Smooth muscle cell (in vitro differentiated cells): ENCODE measurements around the gene IGFBP5. TPM values are rescaled to one million over a fixed set of nuclear protein-coding genes. Genes with fewer than 3 reads are reported as not detected.

Source experiments
- DNase-seq: peaks from one replicate; lab custom pipeline; 2025; ENCODE audit not compliant: unreplicated experiment; lab: John Stamatoyannopoulos, UW
- H2AFZ ChIP-seq: fragments of 200-600 bp; sonication (generic); 2 replicates; pipeline ENCODE4 v1.6.0; 2016; ENCODE audit warnings: antibody characterized with exemption, low read depth, mild to moderate bottlenecking
- H3F3A ChIP-seq: fragments of 200-600 bp; sonication (generic); 2 replicates; pipeline ENCODE4 v1.6.0; 2017; ENCODE audit warnings: antibody characterized with exemption, low read depth
- H3K27ac ChIP-seq: fragments of 200-600 bp; sonication (generic); 2 replicates; pipeline ENCODE4 v1.5.1; 2016; ENCODE audit warnings: low read depth, mild to moderate bottlenecking
- H3K27me3 ChIP-seq: fragments of 200-600 bp; sonication (generic); 2 replicates; pipeline ENCODE4 v1.6.1; 2016; ENCODE audit warnings: low read depth, mild to moderate bottlenecking
- H3K36me3 ChIP-seq: fragments of 200-600 bp; sonication (generic); 2 replicates; pipeline ENCODE4 v1.5.1; 2016; ENCODE audit warnings: low read depth
- H3K4me1 ChIP-seq: fragments of 200-600 bp; sonication (generic); 2 replicates; pipeline ENCODE4 v1.5.1; 2016; ENCODE audit warnings: low read depth
- H3K4me2 ChIP-seq: fragments of 200-600 bp; sonication (generic); 2 replicates; pipeline ENCODE4 v1.6.0; 2016; ENCODE audit warnings: mild to moderate bottlenecking
- H3K4me3 ChIP-seq: fragments of 200-600 bp; sonication (generic); 2 replicates; pipeline ENCODE4 v1.5.1; 2016; ENCODE audit warnings: mild to moderate bottlenecking
- H3K79me2 ChIP-seq: fragments of 200-600 bp; sonication (generic); 2 replicates; pipeline ENCODE4 v1.6.0; 2016; ENCODE audit warnings: low read depth, mild to moderate bottlenecking
- H3K9ac ChIP-seq: fragments of 200-600 bp; sonication (generic); 2 replicates; pipeline ENCODE4 v1.6.0; 2016; ENCODE audit warnings: low read depth
- H3K9me3 ChIP-seq: fragments of 200-600 bp; sonication (generic); replicated peaks from 2 replicates; pipeline ENCODE4 v1.5.1; 2016; ENCODE audit warnings: low read depth
- H4K20me1 ChIP-seq: fragments of 200-600 bp; sonication (generic); 2 replicates; pipeline ENCODE4 v1.6.0; 2016; ENCODE audit warnings: low read depth
- WGBS: methylation state at CpG from one replicate; pipeline ENCODE4 v1.1.7; 2016; ENCODE audit warnings: low lambda C conversion rate; 5-methylcytosine and 5-hydroxymethylcytosine counted together
- polyA plus RNA-seq: library from polyadenylated mRNA; unstranded; fragments of >200 nt; fragmentation: Nextera tagmentation; extraction: Ambion mirVana; gene quantifications from 2 replicates; pipeline ENCODE4 v1.2.1, GENCODE V29; 2016
- total RNA-seq: library from RNA; depleted of rRNA; stranded (reverse); fragments of >200 nt; gene quantifications from 2 replicates; pipeline ENCODE4 v1.2.3, GENCODE V29; 2014
- TF ChIP-seq, protein P1 (sequence below): fragments of 200-600 bp; sonication (generic); IDR thresholded peaks from 2 replicates; pipeline ENCODE4 v1.5.1; 2017; ENCODE audit warnings: borderline replicate concordance, mild to moderate bottlenecking, antibody characterized with exemption; ENCODE audit not compliant: insufficient read depth, poor library complexity, severe bottlenecking

The IGFBP5 gene
- total and polyA plus RNA-seq, 2 experiments from 2014 or later, result 381 to 787 TPM

DNA sequence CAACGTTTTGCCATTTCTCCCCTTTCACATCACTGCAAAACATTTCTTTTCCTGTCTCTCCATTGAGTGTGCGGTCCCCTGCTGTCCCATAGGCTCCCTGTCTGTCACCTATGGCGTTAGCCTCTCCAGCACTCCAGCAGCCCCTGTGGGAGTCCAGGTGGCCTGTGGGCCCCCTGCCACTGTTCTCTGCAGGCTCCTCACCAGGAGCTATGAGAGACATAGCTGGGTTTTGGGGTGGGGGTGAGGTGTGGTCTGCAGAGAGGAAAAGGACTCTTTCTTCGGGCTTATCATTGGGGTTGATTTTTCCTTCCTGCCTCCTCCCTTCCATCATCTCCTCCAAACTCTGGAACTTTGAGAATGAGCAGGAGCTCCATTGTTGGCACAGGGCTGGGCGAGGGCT is 36.1 kb upstream of the IGFBP5 start:
- H3K79me2 ChIP-seq, result no peaks in the 10 kb centered on the region
- no peaks in the 10 kb centered on the region for H4K20me1 ChIP-seq
- no peak overlapping the region for H2AFZ ChIP-seq
- H3K27me3 ChIP-seq, result no peaks in the 10 kb centered on the region
- H3K4me1 ChIP-seq, result peaks cover 7% of the 10 kb centered on the region
- 95% methylated on average over 5 of the region's 5 CpGs for WGBS
- no peaks in the 10 kb centered on the region for H3K9me3 ChIP-seq
- no peak for DNase-seq
- H3K27ac ChIP-seq, result no peak overlapping the region
- TF ChIP-seq, protein P1, sequence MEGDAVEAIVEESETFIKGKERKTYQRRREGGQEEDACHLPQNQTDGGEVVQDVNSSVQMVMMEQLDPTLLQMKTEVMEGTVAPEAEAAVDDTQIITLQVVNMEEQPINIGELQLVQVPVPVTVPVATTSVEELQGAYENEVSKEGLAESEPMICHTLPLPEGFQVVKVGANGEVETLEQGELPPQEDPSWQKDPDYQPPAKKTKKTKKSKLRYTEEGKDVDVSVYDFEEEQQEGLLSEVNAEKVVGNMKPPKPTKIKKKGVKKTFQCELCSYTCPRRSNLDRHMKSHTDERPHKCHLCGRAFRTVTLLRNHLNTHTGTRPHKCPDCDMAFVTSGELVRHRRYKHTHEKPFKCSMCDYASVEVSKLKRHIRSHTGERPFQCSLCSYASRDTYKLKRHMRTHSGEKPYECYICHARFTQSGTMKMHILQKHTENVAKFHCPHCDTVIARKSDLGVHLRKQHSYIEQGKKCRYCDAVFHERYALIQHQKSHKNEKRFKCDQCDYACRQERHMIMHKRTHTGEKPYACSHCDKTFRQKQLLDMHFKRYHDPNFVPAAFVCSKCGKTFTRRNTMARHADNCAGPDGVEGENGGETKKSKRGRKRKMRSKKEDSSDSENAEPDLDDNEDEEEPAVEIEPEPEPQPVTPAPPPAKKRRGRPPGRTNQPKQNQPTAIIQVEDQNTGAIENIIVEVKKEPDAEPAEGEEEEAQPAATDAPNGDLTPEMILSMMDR, result no peak
- H3F3A ChIP-seq, result no peaks in the 10 kb centered on the region
- H3K9ac ChIP-seq, result no peak overlapping the region
- H3K4me3 ChIP-seq, result no peak overlapping the region
- H3K36me3 ChIP-seq, result no peaks in the 10 kb centered on the region
- no peak overlapping the region for H3K4me2 ChIP-seq

DNA sequence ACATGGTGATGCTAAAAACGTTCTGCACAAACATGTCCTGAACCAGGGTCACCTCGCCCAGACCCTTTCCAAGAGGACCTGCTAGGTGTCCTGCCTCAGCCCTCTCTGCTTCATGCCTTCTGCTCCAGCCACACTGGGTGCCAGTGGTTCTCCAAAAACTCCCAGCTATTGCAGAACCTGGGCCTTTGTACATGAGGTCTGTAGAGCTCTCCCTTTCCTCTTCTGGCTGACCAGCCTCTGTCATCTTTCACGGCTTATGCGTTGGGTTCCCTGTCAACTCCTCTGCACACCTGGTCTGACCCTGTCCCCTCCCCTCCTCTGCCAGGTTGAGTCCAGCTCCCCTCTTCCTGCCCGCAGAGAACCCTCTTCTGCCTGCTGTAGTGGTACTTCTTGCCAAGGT is 35.5 kb upstream of the IGFBP5 start:
- no peak overlapping the region for H3K4me3 ChIP-seq
- H3K27me3 ChIP-seq, result no peaks in the 10 kb centered on the region
- DNase-seq, result no peak
- no peaks in the 10 kb centered on the region for H3K79me2 ChIP-seq
- no peaks in the 10 kb centered on the region for H3K36me3 ChIP-seq
- no peaks in the 10 kb centered on the region for H3K9me3 ChIP-seq
- H3K4me2 ChIP-seq, result no peak overlapping the region
- peaks cover 7% of the 10 kb centered on the region for H3K4me1 ChIP-seq
- H2AFZ ChIP-seq, result no peak overlapping the region
- no peaks in the 10 kb centered on the region for H4K20me1 ChIP-seq
- H3K27ac ChIP-seq, result no peak overlapping the region
- no peaks in the 10 kb centered on the region for H3F3A ChIP-seq
- TF ChIP-seq, protein P1, result no peak
- WGBS, result 86% methylated on average over 5 of the region's 5 CpGs
- no peak overlapping the region for H3K9ac ChIP-seq

DNA sequence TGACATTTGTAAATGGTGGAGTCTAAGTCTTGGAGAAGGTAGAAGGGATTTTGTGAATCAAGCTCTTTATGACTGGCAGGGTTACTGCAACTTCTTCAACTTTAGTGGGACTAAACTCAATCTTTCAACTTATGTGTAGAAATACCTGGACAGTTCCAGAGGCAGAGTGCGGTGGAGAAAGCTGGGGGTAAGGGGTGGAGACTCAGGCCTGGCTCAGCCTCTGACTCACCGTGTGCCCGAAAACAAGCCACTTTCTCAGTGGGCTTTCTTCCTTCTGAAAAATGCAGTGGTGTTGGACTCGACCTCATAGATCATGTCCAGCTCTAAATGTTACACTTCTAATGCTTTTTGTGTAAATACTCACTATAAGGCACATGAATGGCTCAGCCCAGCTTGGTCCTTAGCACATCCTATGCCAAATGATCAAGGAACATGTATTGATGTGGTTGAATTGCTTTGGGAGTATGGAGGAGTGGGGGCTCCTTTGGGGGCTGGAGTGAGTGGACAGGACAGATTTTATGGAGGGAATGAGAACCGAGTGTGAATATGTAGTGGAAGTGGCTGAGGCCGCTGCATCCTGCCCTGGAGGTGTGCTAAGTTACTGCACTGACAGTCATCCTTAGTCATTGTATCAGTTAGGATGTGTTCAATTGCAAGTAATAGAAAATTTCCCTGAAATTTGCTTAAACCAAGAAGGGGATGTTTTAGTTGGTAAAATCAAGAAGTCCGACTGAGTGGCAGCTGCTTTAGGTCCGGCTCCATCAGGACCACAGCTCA is 32.2 kb upstream of the IGFBP5 start:
- 79% methylated on average over 8 of the region's 8 CpGs for WGBS
- Histone ChIP-seq H3K9me3 (no peaks in the 10 kb centered on the region), H3K27me3 (no peaks in the 10 kb centered on the region), H3K4me3 (no peak overlapping the region), H4K20me1 (no peaks in the 10 kb centered on the region), H3K9ac (no peak overlapping the region), H3F3A (no peaks in the 10 kb centered on the region), H3K4me2 (no peak overlapping the region), H3K27ac (no peak overlapping the region), H3K36me3 (no peaks in the 10 kb centered on the region), H2AFZ (no peak overlapping the region), H3K4me1 (no peaks in the 10 kb centered on the region), H3K79me2 (no peaks in the 10 kb centered on the region)
- TF ChIP-seq, protein P1, result no peak
- no peak for DNase-seq

DNA sequence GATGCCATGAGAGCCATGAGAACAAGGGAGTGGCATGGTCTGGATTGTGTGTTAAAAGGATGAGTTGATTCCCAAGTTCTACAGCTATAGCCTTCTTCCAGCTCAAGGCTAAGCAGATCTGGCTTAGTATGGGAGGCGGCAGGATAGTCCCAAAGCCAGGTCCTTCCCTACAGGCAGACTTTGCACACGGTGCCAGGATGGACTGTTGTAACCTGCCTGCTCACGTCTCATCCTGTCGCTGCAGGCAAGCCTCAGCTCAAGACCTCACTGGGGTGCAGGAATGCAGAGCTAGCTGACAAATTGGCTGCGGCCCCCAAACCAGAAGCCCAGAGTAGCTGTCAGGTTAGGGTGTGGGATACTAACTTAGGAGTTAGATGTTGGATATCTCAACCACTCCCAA is 28.8 kb upstream of the IGFBP5 start:
- Histone ChIP-seq H3K36me3 (no peaks in the 10 kb centered on the region), H3K27ac (no peak overlapping the region), H3K4me3 (no peak overlapping the region), H3K4me1 (no peaks in the 10 kb centered on the region), H4K20me1 (no peaks in the 10 kb centered on the region), H3K27me3 (no peaks in the 10 kb centered on the region), H3K9me3 (no peaks in the 10 kb centered on the region), H3K4me2 (no peak overlapping the region), H3K9ac (no peak overlapping the region), H3K79me2 (no peaks in the 10 kb centered on the region), H3F3A (no peaks in the 10 kb centered on the region), H2AFZ (no peak overlapping the region)
- no peak for DNase-seq
- WGBS, result 85% methylated on average over 5 of the region's 5 CpGs
- TF ChIP-seq, protein P1, result no peak
